Heart right ventricle (tissue), 16 donors: Measurements from ENCODE around the gene CCDC71L. TPM values are rescaled to one million over a fixed set of nuclear protein-coding genes. Genes with fewer than 3 reads are reported as not detected.

Source experiments
- ATAC-seq, 8 donors: fragments of 200-7000 bp; cut with Tn5 transposase; one replicate each; pipeline ENCODE4 v1.9.1; 2020; ENCODE audit warnings: mild to moderate bottlenecking in 8 of 8, moderate library complexity in 8 of 8, moderate number of reproducible peaks in 1 of 8
- DNase-seq, 2 donors: peaks; one replicate each; pipeline ENCODE4 v3.0.0-alpha.2; 2020
- H3K27ac ChIP-seq, 10 donors: fragments of 200-600 bp; sonication (generic) in 2 of 10; one replicate each; pipeline versions ENCODE4 v1.5.0 to v1.8.0; 2020 to 2022; ENCODE audit warnings: mild to moderate bottlenecking in 3 of 10
- H3K27me3 ChIP-seq, 7 donors: fragments of 200-600 bp; one replicate each; pipeline ENCODE4 v1.8.0; 2021 to 2022; ENCODE audit warnings: mild to moderate bottlenecking in 2 of 7
- H3K36me3 ChIP-seq, 9 donors: fragments of 200-600 bp; sonication (generic) in 1 of 9; one replicate each; pipeline versions ENCODE4 v1.5.0 to v1.8.0; 2020 to 2022; ENCODE audit warnings: mild to moderate bottlenecking in 2 of 9
- H3K4me1 ChIP-seq, 9 donors: fragments of 200-600 bp; sonication (generic) in 1 of 9; one replicate each; pipeline versions ENCODE4 v1.5.0 to v1.8.0; 2020 to 2022; ENCODE audit warnings: mild to moderate bottlenecking in 4 of 9
- H3K4me3 ChIP-seq, 10 donors: fragments of 200-600 bp; sonication (generic) in 2 of 10; one replicate each; pipeline versions ENCODE4 v1.5.0 to v1.8.0; 2020 to 2022; ENCODE audit warnings: mild to moderate bottlenecking in 7 of 10, moderate library complexity in 2 of 10
- H3K9me3 ChIP-seq, 11 donors: fragments of 200-600 bp in 10 of 11; sonication (generic) in 2 of 11; one replicate each; pipeline versions ENCODE4 v1.5.0 to v1.8.0; 2013 to 2022; ENCODE audit warnings: mild to moderate bottlenecking in 2 of 11, control low read depth in 1 of 11, moderate library complexity in 1 of 11
- WGBS, 2 donors: extraction: QIAGEN DNeasy Blood & Tissue Kit; methylation state at CpG; one replicate each; pipeline ENCODE4 v1.1.7; 2013; ENCODE audit warnings: inconsistent platforms in 1 of 2; 5-methylcytosine and 5-hydroxymethylcytosine counted together
- intact Hi-C, 10 donors: fragments of 100-400 bp; cut with DNase I; formaldehyde crosslinking; loops; one replicate each; pipeline versions ENCODE4 v1.11.1 to v1.14.2; 2022
- polyA plus RNA-seq, 2 donors: library from polyadenylated mRNA; stranded (reverse); fragments of 200-250 nt; gene quantifications; one replicate each; pipeline ENCODE4 v1.2.3, GENCODE V29; 2013
- total RNA-seq, 10 donors: library from RNA; stranded (reverse); fragmentation: NEBNext Ultra II Directional in 3 of 10; extraction: Animal tissue kit (Norgen Biotek cat#: 25700) in 3 of 10; gene quantifications; one replicate each; pipeline versions ENCODE4 v1.2.1 to v1.2.4, GENCODE V29; 2021 to 2023
- TF ChIP-seq, protein P1 (sequence below), 9 donors: fragments of 200-600 bp; sonication (generic) in 2 of 9; IDR thresholded peaks; one replicate each; pipeline versions ENCODE4 v1.5.0 to v1.8.0; 2021 to 2022; ENCODE audit warnings: antibody characterized with exemption in 9 of 9, mild to moderate bottlenecking in 5 of 9, moderate library complexity in 1 of 9
- donor health status: Arrhythmogenic right ventricular cardiomyopathy.
- donor health status: ischemic (EF 13 %, LVEDD 7.1; RV severe dilation, severe dysfunction).
- donor health status: healthy with polysubstance abuse.
- donor health status: DM: no; HTN: yes; CAD: no.
- donor health status: DM: no; HTN: no; CAD: no.
- donor health status: ischemic (EF 25% LVEDD 6.9; RV normal size, moderate dysfunction).
- donor health status: ischemic (EF 25% LVEDD 5.7; RV mildly dilated, moderate dysfunction).
- donor health status: healthy.
- donor health status: DM: yes; HTN: yes; CAD: no.
- donor health status: Ischemic cardiomyopathy.
- donor health status: ischemic (EF 35%, LVEDD 5.7; RV mildly dilated, moderate dysfunction).
- donor health status: nonischemic (EF 11% LVEDD 7.7; RV severe dilation, severe dysfunction).
- donor health status: DM: yes; HTN: yes; CAD: no.
- donor health status: PGD.
- donor health status: ischemic (EF 29% LVEDD 5.4; RV normal size, mild dysfunction).
- donor health status: nonischemic (EF 23%, LVEDD 6.1; RV moderate dilation, normal function).

Gene CCDC71L
- total and polyA plus RNA-seq, 12 donors: 3.0 to 12.2 (median 5.6) TPM

DNA sequence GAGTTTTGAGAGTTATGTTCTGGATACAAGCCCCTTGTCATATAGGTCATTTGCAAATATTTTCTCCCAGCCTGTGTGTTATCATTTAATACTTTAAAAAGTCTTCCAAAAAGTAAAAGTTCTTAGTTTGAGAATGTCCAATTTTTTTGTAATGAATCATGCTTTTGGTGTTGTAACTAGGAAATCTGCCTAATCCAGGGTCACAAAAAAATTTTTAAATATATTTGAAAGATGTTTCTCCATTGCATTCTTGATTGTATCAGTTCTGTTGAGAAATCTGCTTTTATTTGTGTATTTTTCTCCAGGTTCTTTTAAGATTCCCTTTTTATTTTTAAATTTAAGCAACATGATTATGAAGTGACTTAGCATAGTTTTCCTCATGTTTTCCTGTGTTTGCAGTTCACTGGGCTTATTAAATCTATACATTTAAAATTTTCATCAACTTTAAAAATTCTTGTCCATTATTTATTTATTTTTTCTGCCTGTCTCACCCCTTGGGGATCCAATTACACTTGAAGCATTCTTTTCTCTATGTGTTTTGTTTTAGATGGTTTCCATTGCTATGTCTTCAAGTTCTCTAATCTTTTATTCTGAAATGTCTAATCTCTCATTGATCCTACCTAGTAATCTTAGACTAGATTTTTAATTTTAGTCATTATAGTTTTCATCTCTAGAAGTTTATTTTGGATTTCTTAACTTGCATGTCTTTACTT lies 47.0 kb downstream of the CCDC71L start:
- Histone ChIP-seq H3K4me3 (no peak overlapping the region), H3K9me3 (peaks cover 0 to 10% (median 3%) of the 10 kb centered on the region in 11 donors), H3K27me3 (no peaks in the 10 kb centered on the region), H3K4me1 (peaks cover 0 to 14% (median 8%) of the 10 kb centered on the region in 9 donors), H3K36me3 (no peaks in the 10 kb centered on the region), H3K27ac (no peak overlapping the region)
- TF ChIP-seq, protein P1, sequence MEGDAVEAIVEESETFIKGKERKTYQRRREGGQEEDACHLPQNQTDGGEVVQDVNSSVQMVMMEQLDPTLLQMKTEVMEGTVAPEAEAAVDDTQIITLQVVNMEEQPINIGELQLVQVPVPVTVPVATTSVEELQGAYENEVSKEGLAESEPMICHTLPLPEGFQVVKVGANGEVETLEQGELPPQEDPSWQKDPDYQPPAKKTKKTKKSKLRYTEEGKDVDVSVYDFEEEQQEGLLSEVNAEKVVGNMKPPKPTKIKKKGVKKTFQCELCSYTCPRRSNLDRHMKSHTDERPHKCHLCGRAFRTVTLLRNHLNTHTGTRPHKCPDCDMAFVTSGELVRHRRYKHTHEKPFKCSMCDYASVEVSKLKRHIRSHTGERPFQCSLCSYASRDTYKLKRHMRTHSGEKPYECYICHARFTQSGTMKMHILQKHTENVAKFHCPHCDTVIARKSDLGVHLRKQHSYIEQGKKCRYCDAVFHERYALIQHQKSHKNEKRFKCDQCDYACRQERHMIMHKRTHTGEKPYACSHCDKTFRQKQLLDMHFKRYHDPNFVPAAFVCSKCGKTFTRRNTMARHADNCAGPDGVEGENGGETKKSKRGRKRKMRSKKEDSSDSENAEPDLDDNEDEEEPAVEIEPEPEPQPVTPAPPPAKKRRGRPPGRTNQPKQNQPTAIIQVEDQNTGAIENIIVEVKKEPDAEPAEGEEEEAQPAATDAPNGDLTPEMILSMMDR (IDR thresholded peaks at IDR 0.05): no peak
- ATAC-seq: no peak
- intact Hi-C loops: no loop called here
- no peak for DNase-seq

DNA sequence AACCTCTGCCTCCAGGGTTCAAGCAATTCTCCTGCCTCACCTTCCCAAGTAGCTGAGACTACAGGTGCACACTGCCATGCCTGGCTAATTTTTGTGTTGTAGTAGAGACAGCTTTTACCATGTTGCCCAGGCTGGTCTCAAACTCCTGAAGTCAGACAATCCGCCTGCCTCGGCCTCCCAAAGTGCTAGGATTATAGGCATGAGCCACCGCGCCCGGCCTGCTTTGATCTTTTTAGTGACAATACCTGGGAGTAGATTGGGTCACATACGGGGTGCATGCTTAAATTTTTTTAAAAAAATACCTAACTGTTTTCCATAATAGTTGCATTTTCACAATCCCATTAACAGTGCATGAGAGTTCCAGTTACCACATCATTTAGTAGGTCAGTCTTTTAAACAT lies 47.7 kb downstream of the CCDC71L start:
- WGBS, 2 donors: 94 to 96% methylated on average over 6 of the region's 6 CpGs

DNA sequence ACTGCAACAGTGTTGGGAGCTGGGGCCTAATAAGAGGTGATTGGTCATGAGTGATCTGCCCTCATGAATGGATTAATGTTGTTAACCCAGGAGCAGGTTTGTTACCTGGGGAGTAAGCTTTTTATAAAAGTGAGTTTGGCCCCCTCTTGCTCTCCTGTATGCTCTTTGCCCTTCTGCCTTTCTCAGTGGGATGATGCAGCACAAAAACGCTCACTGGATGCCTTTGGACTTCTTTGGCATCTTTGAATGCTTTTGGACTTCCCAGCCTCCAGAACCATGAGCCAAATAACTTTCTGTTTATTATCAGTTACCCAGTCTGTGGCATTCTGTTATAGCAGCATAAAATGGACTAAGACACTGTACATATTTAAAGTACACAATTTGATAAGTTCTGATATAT lies 48.5 kb downstream of the CCDC71L start:
- DNase-seq (no peak), ATAC-seq (no peak)
- Histone ChIP-seq H3K27ac (no peak overlapping the region), H3K36me3 (no peaks in the 10 kb centered on the region), H3K9me3 (peaks cover 0 to 10% (median 3%) of the 10 kb centered on the region in 11 donors), H3K4me1 (no peaks in the 10 kb centered on the region), H3K27me3 (no peaks in the 10 kb centered on the region), H3K4me3 (no peak overlapping the region)
- 91 to 97% methylated on average over 1 of the region's 1 CpG for WGBS, 2 donors
- intact Hi-C loops: no loop called here
- TF ChIP-seq, protein P1 (IDR thresholded peaks at IDR 0.05): no peak

More for the DNA sequence above, 47.7 kb downstream of the CCDC71L start:
- DNase-seq: no peak
- peaks cover 0 to 10% (median 3%) of the 10 kb centered on the region in 11 donors for H3K9me3 ChIP-seq
- no peak for ATAC-seq
- H3K27me3 ChIP-seq: no peaks in the 10 kb centered on the region
- no peaks in the 10 kb centered on the region for H3K36me3 ChIP-seq
- TF ChIP-seq, protein P1 (IDR thresholded peaks at IDR 0.05): no peak
- peaks cover 0 to 8% (median 2%) of the 10 kb centered on the region in 9 donors for H3K4me1 ChIP-seq
- no peak overlapping the region for H3K27ac ChIP-seq
- H3K4me3 ChIP-seq: no peak overlapping the region
- intact Hi-C loops: no loop called here

DNA sequence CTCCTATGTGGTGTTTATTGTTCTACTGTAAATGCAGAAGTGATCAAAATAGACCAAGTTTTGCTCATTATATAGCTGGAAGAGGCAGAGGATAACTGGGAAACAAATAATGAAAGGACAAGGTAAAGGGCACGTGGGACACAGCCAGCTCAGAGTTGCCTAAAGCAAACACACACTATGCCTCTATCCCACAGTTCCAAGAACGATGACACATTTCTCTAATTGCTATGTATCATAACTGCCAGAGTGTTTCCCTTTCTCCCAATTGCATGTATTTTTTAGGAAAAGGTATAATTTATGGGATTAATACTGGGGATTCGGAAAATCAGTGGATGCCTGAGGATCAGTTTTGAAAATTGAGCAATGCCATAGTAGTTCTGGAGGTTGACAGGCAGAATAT lies 49.0 kb downstream of the CCDC71L start:
- no peak overlapping the region for H3K27ac ChIP-seq
- H3K9me3 ChIP-seq: peaks cover 0 to 10% (median 3%) of the 10 kb centered on the region in 11 donors
- no peak for DNase-seq
- no peak overlapping the region for H3K4me3 ChIP-seq
- no peaks in the 10 kb centered on the region for H3K27me3 ChIP-seq
- H3K36me3 ChIP-seq: no peaks in the 10 kb centered on the region
- intact Hi-C loops: no loop called here
- no peak for ATAC-seq
- TF ChIP-seq, protein P1 (IDR thresholded peaks at IDR 0.05): no peak
- WGBS, 2 donors: 80 to 88% methylated on average over 3 of the region's 3 CpGs
- no peaks in the 10 kb centered on the region for H3K4me1 ChIP-seq
